IPS-18c (cell line): Measurements from ENCODE around the gene WFDC12.
"Not testable (repeated sequence)": the region's sequence is repeated elsewhere in the genome, so short reads cannot be mapped to it uniquely, and the experiment has no call there.

Source experiments
- H3K4me3 ChIP-seq: 2 replicates; pipeline ENCODE4 v1.7.0; 2013; ENCODE audit warnings: low read depth, mild to moderate bottlenecking, low read length, moderate library complexity; ENCODE audit not compliant: insufficient read depth
- H3K9me3 ChIP-seq: one replicate; pipeline ENCODE4 v1.6.1; 2013; ENCODE audit warnings: mild to moderate bottlenecking, low read length, moderate library complexity; ENCODE audit not compliant: control insufficient read depth, insufficient read depth

The WFDC12 gene

GRCh38 chr20:45124365-45124764, at the start of gene WFDC12:
TSS of gene WFDC12 (minus strand) at chr20:45124465. CDS start at chr20:45124447, 18 bp downstream.
- no peaks in the 10 kb centered on the region for H3K9me3 ChIP-seq

GRCh38 chr20:45173522-45173921, 49.3 kb upstream of the WFDC12 start:
- no peaks in the 10 kb centered on the region for H3K9me3 ChIP-seq
- H3K4me3 ChIP-seq = no peak overlapping the region

More at GRCh38 chr20:45124365-45124764, at the start of gene WFDC12:
- no peak within 1 kb of the TSS for H3K4me3 ChIP-seq

GRCh38 chr20:45164906-45165305, 40.6 kb upstream of the WFDC12 start:
- peaks cover 3% of the 10 kb centered on the region for H3K9me3 ChIP-seq
- H3K4me3 ChIP-seq = no peak overlapping the region

GRCh38 chr20:45163083-45163803, 39.0 kb upstream of the WFDC12 start:
- H3K9me3 ChIP-seq = peaks cover 3% of the 10 kb centered on the region
- no peak overlapping the region for H3K4me3 ChIP-seq

GRCh38 chr20:45157962-45158361, 33.7 kb upstream of the WFDC12 start:
- H3K9me3 ChIP-seq = peaks cover 2% of the 10 kb centered on the region
- H3K4me3 ChIP-seq = no peak overlapping the region

- Histone ChIP-seq H3K4me3 (no peak overlapping the region), H3K9me3 (no peaks in the 10 kb centered on the region)
These were observed 32.4 kb upstream of the WFDC12 start for GRCh38 chr20:45156713-45157112.

GRCh38 chr20:45154794-45155193, 30.5 kb upstream of the WFDC12 start:
- H3K9me3 ChIP-seq, H3K4me3 ChIP-seq: not testable (repeated sequence)

GRCh38 chr20:45154183-45154582, 29.9 kb upstream of the WFDC12 start:
- no peaks in the 10 kb centered on the region for H3K9me3 ChIP-seq
- no peak overlapping the region for H3K4me3 ChIP-seq

GRCh38 chr20:45153752-45154151, 29.5 kb upstream of the WFDC12 start:
- no peak overlapping the region for H3K4me3 ChIP-seq
- H3K9me3 ChIP-seq = no peaks in the 10 kb centered on the region

- H3K9me3 ChIP-seq = no peaks in the 10 kb centered on the region
These were observed 28.9 kb upstream of the WFDC12 start for GRCh38 chr20:45153147-45153546.

GRCh38 chr20:45152405-45152804, 28.1 kb upstream of the WFDC12 start:
- Histone ChIP-seq H3K9me3 (no peaks in the 10 kb centered on the region), H3K4me3 (no peak overlapping the region)

More at GRCh38 chr20:45153147-45153546, 28.9 kb upstream of the WFDC12 start:
- H3K4me3 ChIP-seq = no peak overlapping the region

GRCh38 chr20:45149062-45149461, 24.8 kb upstream of the WFDC12 start:
- H3K9me3 ChIP-seq = no peaks in the 10 kb centered on the region
- H3K4me3 ChIP-seq = no peak overlapping the region

- Histone ChIP-seq H3K9me3 (no peaks in the 10 kb centered on the region), H3K4me3 (no peak overlapping the region)
These were observed 16.6 kb upstream of the WFDC12 start for GRCh38 chr20:45140836-45141235.

- not testable (repeated sequence) for H3K9me3 ChIP-seq
These were observed 15.6 kb upstream of the WFDC12 start for GRCh38 chr20:45139733-45140375.

GRCh38 chr20:45138561-45139300, 14.5 kb upstream of the WFDC12 start:
- Histone ChIP-seq H3K9me3 (no peaks in the 10 kb centered on the region), H3K4me3 (peak overlapping the region; percentile 5; the same call in 1 of the 2 replicates)

More at GRCh38 chr20:45139733-45140375, 15.6 kb upstream of the WFDC12 start:
- H3K4me3 ChIP-seq = not testable (repeated sequence)

GRCh38 chr20:45136911-45137310, 12.6 kb upstream of the WFDC12 start:
- Histone ChIP-seq H3K9me3 (no peaks in the 10 kb centered on the region), H3K4me3 (no peak overlapping the region)

GRCh38 chr20:45128099-45128498, 3.8 kb upstream of the WFDC12 start:
- Histone ChIP-seq H3K9me3 (no peaks in the 10 kb centered on the region), H3K4me3 (no peak overlapping the region)

- no peaks in the 10 kb centered on the region for H3K9me3 ChIP-seq
- H3K4me3 ChIP-seq = no peak overlapping the region
These were observed 2.9 kb downstream of the WFDC12 start for GRCh38 chr20:45121388-45121787.
